Measurements from ENCODE around the gene SLFNL1.
A peak's percentile ranks its signal among the peaks of the same experiment; 100 is the strongest.

Gene SLFNL1

DNA sequence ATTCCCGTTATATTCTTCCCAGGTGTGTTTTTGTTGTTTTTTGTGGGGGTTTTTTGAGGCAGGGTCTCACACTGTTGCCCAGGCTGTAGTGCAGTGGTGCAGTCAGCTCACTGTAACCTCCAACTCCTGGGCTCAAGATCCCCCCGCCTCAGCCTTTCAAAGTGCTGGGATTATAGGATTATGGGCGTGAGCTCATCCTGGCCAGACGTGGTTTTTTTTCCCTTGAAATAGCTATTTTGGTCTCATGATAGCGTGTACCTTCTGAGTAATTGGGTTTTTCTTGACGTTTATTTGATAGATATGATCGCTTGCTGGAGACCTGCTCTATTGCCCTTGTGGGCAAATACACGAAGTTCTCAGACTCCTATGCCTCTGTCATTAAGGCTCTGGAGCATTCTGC, 24.4 kb downstream of the SLFNL1 start:
- Histone ChIP-seq H3K18ac (ENCODE audit: low read depth in 1 of 2, low read length in 2 of 2) (no peak overlapping the region), H3K27ac (ENCODE audit: low read length, poor library complexity, severe bottlenecking) (no peak overlapping the region), H3K23ac (ENCODE audit: low read length in 2 of 2) (no peak overlapping the region), H2BK12ac (ENCODE audit: low read length in 2 of 2) (no peak overlapping the region), H4K8ac (ENCODE audit: low read length) (no peak overlapping the region), H2BK5ac (ENCODE audit: low read depth, low read length, poor library complexity, severe bottlenecking) (no peak overlapping the region), H3K4me3 (ENCODE audit: insufficient read depth in 1 of 2, low read depth in 1 of 2, low read length in 2 of 2) (no peak overlapping the region), H2AK5ac (ENCODE audit: low read length, severe bottlenecking) (no peak overlapping the region), H3K14ac (ENCODE audit: low read length in 2 of 2) (no peak overlapping the region), H2BK120ac (ENCODE audit: low read depth, low read length) (no peak overlapping the region), H3K36me3 (ENCODE audit: control insufficient read depth in 1 of 2, insufficient read depth in 2 of 2, low read depth in 1 of 2, low read length in 2 of 2) (peaks cover 38 to 86% of the 10 kb centered on the region in 2 experiments), H2AFZ (ENCODE audit: low read depth, low read length) (no peak overlapping the region), H3K9ac (ENCODE audit: low read length) (no peak overlapping the region), H3K4ac (ENCODE audit: low read depth in 1 of 2, low read length in 2 of 2) (no peak overlapping the region), H3K79me1 (replicated peaks; ENCODE audit: low read length, poor library complexity, severe bottlenecking) (peaks cover 25% of the 10 kb centered on the region), H3K27me3 (ENCODE audit: control insufficient read depth in 1 of 2, insufficient read depth in 1 of 2, low read length in 2 of 2) (no peaks in the 10 kb centered on the region), H3K4me2 (ENCODE audit: low read length, poor library complexity, severe bottlenecking) (no peak overlapping the region), H3K4me1 (ENCODE audit: control insufficient read depth, insufficient read depth, low read depth, low read length) (peaks cover 5% of the 10 kb centered on the region), H2BK15ac (ENCODE audit: low read depth, poor library complexity, severe bottlenecking) (no peak overlapping the region), H4K91ac (ENCODE audit: low read length) (no peak overlapping the region), H3K9me3 (ENCODE audit: control insufficient read depth, low read length) (no peaks in the 10 kb centered on the region)
- WGBS, result 92% methylated on average over 8 of the region's 8 CpGs
- no peak for DNase-seq

DNA sequence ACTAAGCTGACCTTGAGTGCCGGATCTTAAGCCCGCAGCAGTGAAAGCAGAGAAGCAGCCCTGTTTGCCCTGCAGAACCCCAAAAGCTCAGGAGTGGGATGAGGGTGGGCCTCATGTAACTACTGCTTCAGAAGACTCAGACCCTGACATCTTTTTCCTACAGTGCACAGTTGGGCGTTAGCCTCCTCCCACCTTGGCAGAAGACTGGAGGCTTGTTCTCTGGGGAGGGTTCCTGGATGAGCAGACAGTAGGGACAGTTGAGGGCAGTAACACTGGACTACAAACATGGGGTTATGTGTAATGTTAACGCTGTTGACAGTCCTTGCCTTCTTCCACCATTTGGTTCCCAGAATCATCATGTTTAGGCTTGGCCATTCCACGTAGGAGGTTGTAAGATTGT, 32.5 kb downstream of the SLFNL1 start:
- Histone ChIP-seq H3K9me3 (ENCODE audit: control insufficient read depth, low read length) (no peaks in the 10 kb centered on the region), H2AFZ (ENCODE audit: low read depth, low read length) (no peak overlapping the region), H3K4me1 (ENCODE audit: control insufficient read depth, insufficient read depth, low read depth, low read length) (peaks cover 17% of the 10 kb centered on the region), H2BK5ac (ENCODE audit: low read depth, low read length, poor library complexity, severe bottlenecking) (no peak overlapping the region), H2BK15ac (ENCODE audit: low read depth, poor library complexity, severe bottlenecking) (no peak overlapping the region), H3K27me3 (ENCODE audit: control insufficient read depth in 1 of 2, insufficient read depth in 1 of 2, low read length in 2 of 2) (no peaks in the 10 kb centered on the region), H2BK120ac (ENCODE audit: low read depth, low read length) (no peak overlapping the region), H4K8ac (ENCODE audit: low read length) (no peak overlapping the region), H3K27ac (ENCODE audit: low read length, poor library complexity, severe bottlenecking) (no peak overlapping the region), H4K91ac (ENCODE audit: low read length) (no peak overlapping the region), H3K4me3 (ENCODE audit: insufficient read depth in 1 of 2, low read depth in 1 of 2, low read length in 2 of 2) (no peak overlapping the region), H3K36me3 (ENCODE audit: control insufficient read depth in 1 of 2, insufficient read depth in 2 of 2, low read depth in 1 of 2, low read length in 2 of 2) (peaks cover 25 to 90% of the 10 kb centered on the region in 2 experiments), H3K14ac (ENCODE audit: low read length in 2 of 2) (no peak overlapping the region), H2AK5ac (ENCODE audit: low read length, severe bottlenecking) (no peak overlapping the region), H3K4me2 (ENCODE audit: low read length, poor library complexity, severe bottlenecking) (no peak overlapping the region), H3K4ac (ENCODE audit: low read depth in 1 of 2, low read length in 2 of 2) (no peak overlapping the region), H3K18ac (ENCODE audit: low read depth in 1 of 2, low read length in 2 of 2) (no peak overlapping the region), H2BK12ac (ENCODE audit: low read length in 2 of 2) (no peak overlapping the region), H3K79me1 (replicated peaks; ENCODE audit: low read length, poor library complexity, severe bottlenecking) (peaks cover 29% of the 10 kb centered on the region), H3K9ac (ENCODE audit: low read length) (no peak overlapping the region), H3K23ac (ENCODE audit: low read length in 2 of 2) (no peak overlapping the region)
- DNase-seq, result no peak
- WGBS, result 100% methylated on average over 5 of the region's 5 CpGs

DNA sequence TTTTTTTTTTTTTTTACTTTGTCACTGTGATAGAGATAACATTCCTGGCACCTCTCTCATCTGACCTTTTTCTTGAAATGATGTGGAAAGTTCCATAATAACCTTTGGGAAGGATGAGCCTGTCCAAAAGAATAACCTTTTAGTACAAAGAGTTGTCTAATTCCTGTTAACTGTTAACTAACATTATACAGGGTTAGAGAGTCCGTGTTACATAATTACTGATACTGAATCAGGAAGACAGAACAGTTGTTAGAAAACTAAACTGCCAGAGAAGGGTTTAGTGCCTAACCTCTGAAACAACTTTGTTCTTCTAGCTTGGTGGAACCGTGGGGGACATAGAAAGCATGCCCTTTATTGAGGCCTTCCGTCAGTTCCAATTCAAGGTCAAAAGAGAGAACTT, 33.2 kb downstream of the SLFNL1 start:
- Histone ChIP-seq H2AFZ (ENCODE audit: low read depth, low read length) (no peak overlapping the region), H3K27ac (ENCODE audit: low read length, poor library complexity, severe bottlenecking) (no peak overlapping the region), H3K4me1 (ENCODE audit: control insufficient read depth, insufficient read depth, low read depth, low read length) (peaks cover 19% of the 10 kb centered on the region), H3K36me3 (ENCODE audit: control insufficient read depth in 1 of 2, insufficient read depth in 2 of 2, low read depth in 1 of 2, low read length in 2 of 2) (peaks cover 24 to 84% of the 10 kb centered on the region in 2 experiments), H4K8ac (ENCODE audit: low read length) (no peak overlapping the region), H3K9me3 (ENCODE audit: control insufficient read depth, low read length) (no peaks in the 10 kb centered on the region), H4K91ac (ENCODE audit: low read length) (no peak overlapping the region), H2BK120ac (ENCODE audit: low read depth, low read length) (no peak overlapping the region), H3K9ac (ENCODE audit: low read length) (no peak overlapping the region), H3K4me2 (ENCODE audit: low read length, poor library complexity, severe bottlenecking) (no peak overlapping the region), H2BK15ac (ENCODE audit: low read depth, poor library complexity, severe bottlenecking) (no peak overlapping the region), H3K4me3 (ENCODE audit: insufficient read depth in 1 of 2, low read depth in 1 of 2, low read length in 2 of 2) (no peak overlapping the region), H2BK12ac (ENCODE audit: low read length in 2 of 2) (no peak overlapping the region), H2BK5ac (ENCODE audit: low read depth, low read length, poor library complexity, severe bottlenecking) (no peak overlapping the region), H3K14ac (ENCODE audit: low read length in 2 of 2) (no peak overlapping the region), H3K18ac (ENCODE audit: low read depth in 1 of 2, low read length in 2 of 2) (no peak overlapping the region), H3K23ac (ENCODE audit: low read length in 2 of 2) (no peak overlapping the region), H3K4ac (ENCODE audit: low read depth in 1 of 2, low read length in 2 of 2) (no peak overlapping the region), H2AK5ac (ENCODE audit: low read length, severe bottlenecking) (no peak overlapping the region), H3K79me1 (replicated peaks; ENCODE audit: low read length, poor library complexity, severe bottlenecking) (peaks cover 30% of the 10 kb centered on the region), H3K27me3 (ENCODE audit: control insufficient read depth in 1 of 2, insufficient read depth in 1 of 2, low read length in 2 of 2) (no peaks in the 10 kb centered on the region)
- DNase-seq, result no peak
- WGBS, result 93% methylated on average over 3 of the region's 3 CpGs

DNA sequence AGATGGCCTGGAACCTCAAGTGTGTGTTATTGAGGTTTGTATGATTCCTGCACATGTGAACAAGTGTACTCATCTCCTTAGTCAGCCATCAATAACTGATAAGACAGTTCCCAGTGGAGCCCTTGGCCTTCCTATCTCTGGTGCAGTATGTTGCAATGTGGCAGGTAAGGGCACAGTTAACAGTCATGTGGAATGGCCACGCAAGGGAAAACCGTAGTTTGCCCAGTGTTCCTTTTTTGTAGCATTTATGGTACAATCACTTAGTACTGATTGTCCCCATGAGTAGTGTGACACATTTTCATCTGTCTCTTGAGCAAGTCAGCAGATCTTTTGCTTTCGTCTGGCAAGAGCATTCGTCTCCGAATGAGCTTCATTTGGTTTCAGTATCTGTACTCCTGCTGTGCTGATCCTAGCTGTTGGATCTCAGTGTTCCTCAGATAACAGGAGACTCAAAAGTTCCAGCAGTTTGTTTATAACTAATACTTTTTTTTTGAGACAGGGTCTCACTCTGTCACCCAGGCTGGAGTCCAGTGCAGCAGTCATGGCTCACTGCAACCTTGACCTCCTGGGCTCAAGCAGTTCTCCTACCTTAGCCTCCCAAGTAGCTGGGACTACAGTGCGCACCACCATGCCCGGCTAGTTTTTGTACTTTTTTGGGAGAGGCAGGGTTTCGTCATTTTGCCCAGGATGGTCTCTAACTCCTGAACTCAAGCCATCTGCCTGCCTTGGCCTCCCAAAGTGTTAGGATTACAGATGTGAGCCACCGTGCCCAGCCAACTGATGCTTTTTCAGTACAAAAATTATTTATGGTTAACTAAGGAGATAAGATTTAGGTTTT, 33.9 kb downstream of the SLFNL1 start:
- Histone ChIP-seq H3K4me2 (ENCODE audit: low read length, poor library complexity, severe bottlenecking) (no peak overlapping the region), H3K9ac (ENCODE audit: low read length) (no peak overlapping the region), H3K27me3 (ENCODE audit: control insufficient read depth in 1 of 2, insufficient read depth in 1 of 2, low read length in 2 of 2) (no peaks in the 10 kb centered on the region), H3K23ac (ENCODE audit: low read length in 2 of 2) (no peak overlapping the region), H3K36me3 (ENCODE audit: control insufficient read depth in 1 of 2, insufficient read depth in 2 of 2, low read depth in 1 of 2, low read length in 2 of 2) (peaks cover 20 to 79% of the 10 kb centered on the region in 2 experiments), H2AK5ac (ENCODE audit: low read length, severe bottlenecking) (no peak overlapping the region), H2BK12ac (ENCODE audit: low read length in 2 of 2) (peak overlapping the region in 1 of 2 experiments; percentile 3), H3K9me3 (ENCODE audit: control insufficient read depth, low read length) (no peaks in the 10 kb centered on the region), H3K4me3 (ENCODE audit: insufficient read depth in 1 of 2, low read depth in 1 of 2, low read length in 2 of 2) (no peak overlapping the region), H3K4ac (ENCODE audit: low read depth in 1 of 2, low read length in 2 of 2) (no peak overlapping the region), H3K4me1 (ENCODE audit: control insufficient read depth, insufficient read depth, low read depth, low read length) (peaks cover 17% of the 10 kb centered on the region), H3K27ac (ENCODE audit: low read length, poor library complexity, severe bottlenecking) (no peak overlapping the region), H3K18ac (ENCODE audit: low read depth in 1 of 2, low read length in 2 of 2) (no peak overlapping the region), H2AFZ (ENCODE audit: low read depth, low read length) (no peak overlapping the region), H2BK120ac (ENCODE audit: low read depth, low read length) (no peak overlapping the region), H2BK15ac (ENCODE audit: low read depth, poor library complexity, severe bottlenecking) (no peak overlapping the region), H4K91ac (ENCODE audit: low read length) (no peak overlapping the region), H3K79me1 (replicated peaks; ENCODE audit: low read length, poor library complexity, severe bottlenecking) (peaks cover 30% of the 10 kb centered on the region), H4K8ac (ENCODE audit: low read length) (no peak overlapping the region), H3K14ac (ENCODE audit: low read length in 2 of 2) (no peak overlapping the region), H2BK5ac (ENCODE audit: low read depth, low read length, poor library complexity, severe bottlenecking) (no peak overlapping the region)
- 84% methylated on average over 8 of the region's 9 CpGs for WGBS
- DNase-seq, result no peak

Data from mesenchymal stem cell (in vitro differentiated cells and primary cell).